Measurements from ENCODE around the gene SORCS2. TPM values are rescaled to one million over a fixed set of nuclear protein-coding genes. Genes with fewer than 3 reads are reported as not detected.

SORCS2 gene
- total RNA-seq, 2 donors from 2014 or later: 0.05 to 0.07 TPM

GRCh38 chr4:7394681-7395451 is 202.5 kb downstream of the SORCS2 start:
- Mint-ChIP-seq H3K4me1 (ENCODE audit: low read depth) (no peaks in the 10 kb centered on the region), H3K36me3 (ENCODE audit: insufficient read depth in 2 of 2) (no peaks in the 10 kb centered on the region), H3K27me3 (ENCODE audit: low read depth) (no peaks in the 10 kb centered on the region), H3K27ac (no peak overlapping the region), H3K4me3 (no peak overlapping the region), H3K9me3 (no peaks in the 10 kb centered on the region)
- no peak for ATAC-seq (replicated peaks in 1 of 2)
- no peak for DNase-seq

GRCh38 chr4:7395645-7396044 is 203.3 kb downstream of the SORCS2 start:
- DNase-seq (no peak), ATAC-seq (replicated peaks in 1 of 2) (no peak)
- Mint-ChIP-seq H3K4me1 (ENCODE audit: low read depth) (no peaks in the 10 kb centered on the region), H3K9me3 (peaks cover 2 to 3% of the 10 kb centered on the region in 2 donors), H3K36me3 (ENCODE audit: insufficient read depth in 2 of 2) (no peaks in the 10 kb centered on the region), H3K4me3 (no peak overlapping the region), H3K27ac (no peak overlapping the region), H3K27me3 (ENCODE audit: low read depth) (no peaks in the 10 kb centered on the region)

- Mint-ChIP-seq H3K9me3 (peaks cover 7% of the 10 kb centered on the region in 2 donors), H3K4me1 (ENCODE audit: low read depth) (no peaks in the 10 kb centered on the region), H3K27me3 (ENCODE audit: low read depth) (no peaks in the 10 kb centered on the region), H3K27ac (no peak overlapping the region), H3K4me3 (no peak overlapping the region), H3K36me3 (ENCODE audit: insufficient read depth in 2 of 2) (no peaks in the 10 kb centered on the region)
- no peak for ATAC-seq (replicated peaks in 1 of 2)
- no peak for DNase-seq
Measured at GRCh38 chr4:7396186-7396910, 204.0 kb downstream of the SORCS2 start.

- Mint-ChIP-seq H3K27ac (no peak overlapping the region), H3K4me3 (no peak overlapping the region), H3K27me3 (ENCODE audit: low read depth) (no peaks in the 10 kb centered on the region), H3K9me3 (peaks cover 7% of the 10 kb centered on the region in 2 donors), H3K4me1 (ENCODE audit: low read depth) (no peaks in the 10 kb centered on the region), H3K36me3 (ENCODE audit: insufficient read depth in 2 of 2) (no peaks in the 10 kb centered on the region)
- ATAC-seq (replicated peaks in 1 of 2): no peak
- DNase-seq: no peak
Measured at GRCh38 chr4:7397206-7398103, 205.1 kb downstream of the SORCS2 start.

GRCh38 chr4:7398104-7398423 is 205.7 kb downstream of the SORCS2 start:
- no peak for ATAC-seq (replicated peaks in 1 of 2)
- Mint-ChIP-seq H3K9me3 (peaks cover 7% of the 10 kb centered on the region in 2 donors), H3K4me1 (ENCODE audit: low read depth) (no peaks in the 10 kb centered on the region), H3K4me3 (no peak overlapping the region), H3K36me3 (ENCODE audit: insufficient read depth in 2 of 2) (no peaks in the 10 kb centered on the region), H3K27me3 (ENCODE audit: low read depth) (no peaks in the 10 kb centered on the region), H3K27ac (no peak overlapping the region)
- no peak for DNase-seq

GRCh38 chr4:7398788-7399439 is 206.6 kb downstream of the SORCS2 start:
- Mint-ChIP-seq H3K4me1 (ENCODE audit: low read depth) (no peaks in the 10 kb centered on the region), H3K36me3 (ENCODE audit: insufficient read depth in 2 of 2) (no peaks in the 10 kb centered on the region), H3K9me3 (peaks cover 7% of the 10 kb centered on the region in 2 donors), H3K27ac (no peak overlapping the region), H3K4me3 (no peak overlapping the region), H3K27me3 (ENCODE audit: low read depth) (no peaks in the 10 kb centered on the region)
- DNase-seq (no peak), ATAC-seq (replicated peaks in 1 of 2) (no peak)

GRCh38 chr4:7399440-7400234 is 207.3 kb downstream of the SORCS2 start:
- Mint-ChIP-seq H3K4me3 (no peak overlapping the region), H3K4me1 (ENCODE audit: low read depth) (no peaks in the 10 kb centered on the region), H3K27me3 (ENCODE audit: low read depth) (no peaks in the 10 kb centered on the region), H3K27ac (no peak overlapping the region), H3K9me3 (peaks cover 7 to 8% of the 10 kb centered on the region in 2 donors), H3K36me3 (ENCODE audit: insufficient read depth in 2 of 2) (no peaks in the 10 kb centered on the region)
- DNase-seq: no peak
- ATAC-seq (replicated peaks in 1 of 2): no peak

GRCh38 chr4:7400671-7401298 is 208.4 kb downstream of the SORCS2 start:
- Mint-ChIP-seq H3K27ac (no peak overlapping the region), H3K4me3 (no peak overlapping the region), H3K36me3 (ENCODE audit: insufficient read depth in 2 of 2) (no peaks in the 10 kb centered on the region), H3K27me3 (ENCODE audit: low read depth) (no peaks in the 10 kb centered on the region), H3K4me1 (ENCODE audit: low read depth) (no peaks in the 10 kb centered on the region), H3K9me3 (peaks cover 7 to 9% of the 10 kb centered on the region in 2 donors)
- no peak for DNase-seq
- ATAC-seq (replicated peaks in 1 of 2): no peak

- H3K4me1 Mint-ChIP-seq (ENCODE audit: low read depth): no peaks in the 10 kb centered on the region
Measured at GRCh38 chr4:7402526-7402925, 210.2 kb downstream of the SORCS2 start.

GRCh38 chr4:7403001-7403400 is 210.7 kb downstream of the SORCS2 start:
- H3K4me1 Mint-ChIP-seq (ENCODE audit: low read depth): no peaks in the 10 kb centered on the region
- DNase-seq (no peak), ATAC-seq (replicated peaks in 1 of 2) (no peak)
- no peaks in the 10 kb centered on the region for H3K36me3 Mint-ChIP-seq (ENCODE audit: insufficient read depth in 2 of 2)
- no peaks in the 10 kb centered on the region for H3K27me3 Mint-ChIP-seq (ENCODE audit: low read depth)
- H3K9me3 Mint-ChIP-seq: peaks cover 7 to 12% of the 10 kb centered on the region in 2 donors
- H3K4me3 Mint-ChIP-seq: no peak overlapping the region
- H3K27ac Mint-ChIP-seq: no peak overlapping the region

More at GRCh38 chr4:7402526-7402925, 210.2 kb downstream of the SORCS2 start:
- Mint-ChIP-seq H3K27me3 (ENCODE audit: low read depth) (no peaks in the 10 kb centered on the region), H3K4me3 (no peak overlapping the region), H3K36me3 (ENCODE audit: insufficient read depth in 2 of 2) (no peaks in the 10 kb centered on the region), H3K27ac (no peak overlapping the region), H3K9me3 (peaks cover 7 to 12% of the 10 kb centered on the region in 2 donors)
- ATAC-seq (replicated peaks in 1 of 2) (no peak), DNase-seq (no peak)

GRCh38 chr4:7408166-7408565 is 215.8 kb downstream of the SORCS2 start:
- H3K27me3 Mint-ChIP-seq (ENCODE audit: low read depth): no peaks in the 10 kb centered on the region
- no peaks in the 10 kb centered on the region for H3K4me1 Mint-ChIP-seq (ENCODE audit: low read depth)
- no peak overlapping the region for H3K27ac Mint-ChIP-seq

GRCh38 chr4:7410446-7410845 is 218.1 kb downstream of the SORCS2 start:
- Mint-ChIP-seq H3K9me3 (peaks cover 10 to 17% of the 10 kb centered on the region in 2 donors), H3K4me3 (no peak overlapping the region), H3K27ac (no peak overlapping the region), H3K36me3 (ENCODE audit: insufficient read depth in 2 of 2) (peaks cover 5% of the 10 kb centered on the region in 2 donors), H3K27me3 (ENCODE audit: low read depth) (peaks cover 10% of the 10 kb centered on the region), H3K4me1 (ENCODE audit: low read depth) (no peaks in the 10 kb centered on the region)
- DNase-seq (no peak), ATAC-seq (replicated peaks in 1 of 2) (no peak)

More at GRCh38 chr4:7408166-7408565, 215.8 kb downstream of the SORCS2 start:
- DNase-seq: no peak
- H3K9me3 Mint-ChIP-seq: peaks cover 10 to 20% of the 10 kb centered on the region in 2 donors
- H3K4me3 Mint-ChIP-seq: no peak overlapping the region
- no peak for ATAC-seq (replicated peaks in 1 of 2)
- peaks cover 5% of the 10 kb centered on the region in 2 donors for H3K36me3 Mint-ChIP-seq (ENCODE audit: insufficient read depth in 2 of 2)

Data from activated T-cell treated with anti-CD3 and anti-CD28 coated beads, Interleukin-2, amount 50 U/mL, for 72 hours (primary cell).